Activated naive CD4-positive, alpha-beta T cell treated with Interleukin-2 at 50 U/mL for 16 hours (primary cell): Measurements from ENCODE around the gene SLC19A3.
"Not testable (repeated sequence)": the region's sequence is repeated elsewhere in the genome, so short reads cannot be mapped to it uniquely, and the experiment has no call there.

Experiments used
- DNase-seq: peaks from one replicate; pipeline ENCODE4 v3.0.0-alpha.2; 2020

SLC19A3 gene

DNA sequence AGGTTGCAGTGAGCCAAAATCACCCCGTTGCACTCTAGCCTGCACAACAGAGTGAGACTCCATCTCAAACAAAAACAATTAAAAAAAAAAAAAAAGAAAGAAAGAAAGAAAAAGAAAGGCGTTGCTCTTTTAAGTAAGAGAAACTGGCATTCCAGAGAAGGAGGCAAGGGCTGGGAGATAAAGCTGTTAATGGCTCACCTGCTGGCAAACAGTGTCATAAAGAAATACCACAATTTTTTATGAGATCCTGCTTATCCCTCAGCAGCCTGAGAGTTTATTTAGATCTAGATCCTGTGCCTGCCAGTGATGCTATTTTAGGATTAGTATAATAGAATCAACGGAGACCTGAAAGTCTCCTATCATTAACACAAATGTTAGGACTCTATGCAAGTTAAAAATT, 16.3 kb downstream of the SLC19A3 start:
- DNase-seq = no peak

DNA sequence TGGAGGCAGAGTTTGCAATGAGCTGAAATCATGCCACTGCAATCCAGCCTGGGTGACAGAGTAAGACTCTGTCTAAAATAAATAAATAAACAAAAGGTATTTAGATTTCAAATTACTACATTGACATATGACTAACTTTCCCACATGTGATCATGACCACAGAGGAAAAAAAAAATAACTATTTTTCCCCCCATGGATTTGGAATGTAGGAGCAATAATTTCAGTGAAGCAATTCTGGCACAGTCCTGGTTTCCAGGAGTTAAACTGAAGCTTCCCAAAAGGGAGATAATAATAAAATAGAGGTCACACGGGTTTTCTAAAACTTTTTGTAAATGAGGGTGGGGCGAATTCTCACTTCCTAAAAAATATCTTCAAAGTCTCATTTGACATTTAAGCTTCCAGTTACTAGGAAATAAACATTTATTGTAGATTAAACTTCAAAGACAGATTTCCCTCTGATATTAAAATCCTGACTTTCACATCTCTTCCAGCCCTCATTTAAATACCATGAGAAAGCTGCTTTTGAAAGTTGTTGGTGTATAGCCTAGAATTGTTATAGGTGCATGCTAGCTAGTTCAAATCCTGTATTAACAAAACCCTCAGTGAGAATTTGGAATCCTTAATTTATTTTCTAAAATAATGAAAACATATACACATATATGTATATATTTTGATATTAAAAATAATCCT, 20.7 kb downstream of the SLC19A3 start:
- no peak for DNase-seq

DNA sequence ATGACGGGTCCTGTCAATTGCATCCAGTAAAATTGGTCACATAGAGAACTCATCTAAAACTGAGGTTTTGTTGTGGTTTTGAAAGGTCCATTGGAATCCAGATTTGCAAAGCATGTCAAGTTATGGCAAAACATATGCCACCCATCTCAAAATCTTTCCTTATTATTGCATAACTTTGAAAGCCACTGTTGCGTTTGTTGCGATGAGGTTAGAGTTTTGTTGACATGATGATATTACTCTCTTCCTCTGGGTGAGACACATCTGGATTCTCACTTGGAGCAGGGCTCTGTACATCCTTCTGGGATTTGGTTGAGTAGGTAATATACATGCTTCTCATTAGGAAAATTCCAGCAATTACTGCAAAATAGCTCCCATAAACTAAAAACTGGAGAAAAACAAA, 30.6 kb downstream of the SLC19A3 start:
- DNase-seq = no peak

DNA sequence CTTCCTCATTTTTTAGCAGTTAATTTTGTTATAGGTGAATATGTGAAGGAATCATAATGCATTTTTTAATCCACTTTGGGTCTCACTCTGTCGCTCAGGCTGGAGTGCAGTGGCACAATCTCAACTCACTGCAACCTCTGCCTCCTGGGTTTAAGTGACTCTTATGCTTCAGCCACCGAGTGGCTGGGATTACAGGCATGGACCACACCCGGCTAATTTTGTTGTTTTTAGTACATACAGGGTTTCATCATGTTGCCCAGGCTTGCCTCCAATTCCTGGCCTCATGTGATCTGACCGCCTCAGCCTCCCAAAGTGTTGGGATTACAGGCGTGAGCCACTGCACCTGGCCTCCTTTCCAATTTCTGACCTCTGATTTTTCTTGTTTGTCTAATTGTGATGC, 33.6 kb downstream of the SLC19A3 start:
- DNase-seq = no peak

DNA sequence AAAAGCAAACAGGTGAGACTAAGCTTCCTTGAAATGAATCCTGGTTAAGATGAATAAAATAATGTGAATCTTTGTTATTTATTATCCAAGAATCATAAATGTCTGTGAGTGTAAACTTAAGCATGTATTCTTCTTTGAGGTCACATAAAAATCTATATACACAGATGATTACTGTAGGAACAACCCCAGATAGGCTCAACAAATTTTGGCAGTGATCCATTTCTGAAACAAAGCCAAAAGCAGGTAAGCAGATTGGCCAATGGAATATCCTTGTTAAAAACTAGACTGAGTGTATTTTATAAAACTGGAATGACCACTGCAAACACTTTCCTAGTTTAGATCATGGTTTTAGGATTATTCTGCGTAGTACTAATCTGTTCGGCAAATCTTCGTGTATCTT, 39.9 kb downstream of the SLC19A3 start:
- no peak for DNase-seq

DNA sequence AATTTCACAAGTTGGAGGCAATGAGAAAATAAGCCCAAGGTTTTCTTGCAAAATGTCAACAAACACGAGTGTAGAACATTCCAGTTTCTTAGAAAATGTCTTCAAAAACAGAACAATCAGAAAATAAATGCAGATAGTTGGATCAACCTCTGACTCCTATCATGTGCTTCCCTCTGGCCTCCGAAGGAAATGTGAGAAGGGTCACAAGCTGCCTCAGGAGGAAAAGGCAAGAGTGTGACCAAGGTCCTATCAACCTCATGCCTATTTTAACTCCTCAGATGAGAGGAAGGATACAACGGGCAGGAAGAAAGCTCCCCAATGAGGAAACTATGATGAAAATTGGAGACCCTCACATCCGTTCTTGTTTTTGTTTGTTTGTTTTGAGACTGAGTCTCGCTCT, 43.3 kb downstream of the SLC19A3 start:
- no peak for DNase-seq

DNA sequence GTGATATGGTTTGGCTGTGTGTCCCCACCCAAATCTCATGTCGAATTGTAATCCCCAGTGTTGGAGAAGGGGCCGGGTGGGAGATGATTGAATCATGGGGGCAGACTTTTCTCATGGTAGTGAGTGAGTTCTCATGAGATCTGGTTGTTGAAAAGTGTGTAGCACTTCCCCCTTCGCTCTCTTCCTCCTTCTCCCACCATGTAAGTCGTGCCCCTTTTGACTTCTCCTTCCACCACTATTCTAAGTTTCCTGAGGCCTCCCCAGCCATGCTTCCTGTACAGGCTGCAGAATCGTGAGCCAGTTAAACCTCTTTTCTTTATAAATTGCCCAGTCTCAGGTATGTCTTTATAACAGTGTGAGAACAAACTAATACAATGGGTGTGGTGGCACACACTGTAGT, 44.2 kb downstream of the SLC19A3 start:
- not testable (repeated sequence) for DNase-seq

DNA sequence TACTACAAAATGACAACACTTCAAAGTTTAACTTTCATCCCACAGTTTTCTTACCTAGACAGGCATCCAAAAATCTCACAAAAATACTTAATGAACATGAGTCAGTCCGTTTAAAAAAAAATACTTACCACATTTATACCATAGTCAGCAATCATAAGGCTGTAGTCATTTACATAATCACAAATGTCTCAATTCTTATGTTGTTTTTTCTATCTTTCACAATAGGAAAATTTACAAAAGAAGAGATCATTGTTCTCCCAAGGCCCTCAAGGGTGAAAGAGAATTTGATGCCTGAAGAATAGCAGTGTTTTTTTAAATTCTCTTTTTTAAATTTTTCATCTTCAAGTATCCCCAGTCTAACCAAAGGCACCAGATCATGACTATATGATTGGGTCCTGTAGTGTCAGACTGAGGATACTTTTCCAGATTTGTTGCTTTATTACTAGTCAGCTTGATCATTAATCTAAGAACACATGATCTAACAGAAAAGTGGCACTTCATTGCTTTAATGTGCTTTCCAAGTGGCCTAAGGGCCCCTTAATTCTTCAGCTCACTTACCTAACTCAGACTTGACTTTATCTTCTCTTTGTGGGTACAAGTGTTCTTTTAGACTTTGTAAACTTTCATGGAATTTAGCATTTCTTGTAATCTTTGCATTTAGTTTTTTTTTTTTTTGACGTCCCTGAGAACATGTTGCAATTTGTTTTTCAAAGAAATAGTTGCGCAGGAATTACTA, 46.5 kb downstream of the SLC19A3 start:
- DNase-seq = no peak

DNA sequence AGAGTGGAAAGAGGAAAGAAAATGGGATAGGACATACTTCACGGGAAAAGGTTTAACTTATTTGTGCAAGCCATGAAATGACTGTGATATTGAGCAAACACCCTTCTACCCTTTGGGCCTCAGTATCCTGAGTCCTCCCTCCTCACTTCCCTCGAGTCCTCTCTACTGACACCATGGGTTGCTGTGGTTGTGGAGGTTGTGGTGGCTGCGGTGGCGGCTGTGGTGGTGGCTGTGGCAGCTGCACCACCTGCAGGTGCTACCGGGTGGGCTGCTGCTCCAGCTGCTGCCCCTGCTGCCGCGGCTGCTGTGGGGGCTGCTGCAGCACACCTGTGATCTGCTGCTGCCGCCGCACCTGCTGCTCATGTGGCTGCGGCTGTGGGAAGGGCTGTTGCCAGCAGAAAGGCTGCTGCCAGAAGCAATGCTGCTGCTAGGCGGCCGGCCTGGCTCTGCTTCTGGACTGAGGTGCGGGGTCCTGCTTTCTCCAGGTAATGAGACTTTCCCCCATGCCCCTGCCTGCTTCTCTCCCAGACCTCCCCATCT, 51.1 kb downstream of the SLC19A3 start, which contains the start of gene SCYGR5:
TSS of gene SCYGR5 (plus strand) at position 174 of the 540 bp plus-strand sequence. CDS start at position 174, 0 bp downstream.
- DNase-seq = not testable (repeated sequence)

DNA sequence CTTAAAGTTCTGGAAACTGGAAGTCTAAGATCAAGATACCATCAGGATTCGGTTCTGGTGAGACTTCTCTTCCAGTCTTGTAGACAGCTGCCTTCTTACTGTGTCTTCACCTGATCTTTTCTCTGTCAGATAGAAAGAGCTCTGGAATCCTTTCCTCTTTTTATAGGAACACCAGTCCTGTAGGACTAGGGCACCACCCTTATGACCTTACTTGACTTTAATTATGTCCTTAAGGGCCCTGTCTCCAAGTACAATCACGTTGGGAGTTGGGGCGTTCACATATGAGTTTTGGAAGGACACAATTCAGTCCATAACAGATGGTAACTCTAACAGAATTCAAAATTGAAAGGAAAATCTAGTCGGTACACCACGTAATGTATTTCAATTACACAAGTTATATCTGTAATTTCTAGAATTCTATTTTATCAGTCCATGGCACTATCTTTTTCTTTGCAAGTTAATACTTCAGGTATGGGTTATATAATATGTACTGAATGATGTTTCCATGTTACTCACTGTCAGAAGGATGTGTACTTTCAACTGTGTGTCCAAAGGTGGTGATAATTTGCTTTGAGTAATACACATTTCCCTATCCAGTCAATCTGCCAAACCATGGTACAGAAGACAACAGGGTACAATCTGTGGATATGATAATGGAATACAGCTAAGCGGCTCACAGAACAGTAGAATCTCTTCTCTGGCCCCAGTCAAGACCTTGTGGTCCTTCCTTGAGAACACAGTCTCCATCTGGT, 52.5 kb downstream of the SLC19A3 start:
- DNase-seq = no peak

DNA sequence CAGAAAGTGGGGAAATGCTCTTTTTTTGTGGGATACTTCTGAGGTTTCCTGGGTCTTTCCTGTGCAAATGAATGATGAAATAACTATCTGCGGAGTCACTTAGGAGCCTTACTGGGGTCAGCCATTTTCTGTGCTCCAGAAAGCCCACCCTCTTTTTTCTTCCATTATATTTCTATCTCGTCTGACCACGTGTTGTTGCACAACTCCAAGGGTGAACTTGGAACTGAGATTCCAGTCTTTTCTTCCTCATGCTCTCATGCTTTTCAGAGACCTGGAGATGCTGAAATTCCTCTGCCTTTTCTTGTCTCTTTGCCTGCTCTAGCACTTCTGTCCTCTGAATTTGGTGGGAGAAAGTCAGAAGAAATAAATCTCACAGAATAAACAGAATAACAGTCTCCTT, 56.0 kb downstream of the SLC19A3 start:
- DNase-seq = no peak

DNA sequence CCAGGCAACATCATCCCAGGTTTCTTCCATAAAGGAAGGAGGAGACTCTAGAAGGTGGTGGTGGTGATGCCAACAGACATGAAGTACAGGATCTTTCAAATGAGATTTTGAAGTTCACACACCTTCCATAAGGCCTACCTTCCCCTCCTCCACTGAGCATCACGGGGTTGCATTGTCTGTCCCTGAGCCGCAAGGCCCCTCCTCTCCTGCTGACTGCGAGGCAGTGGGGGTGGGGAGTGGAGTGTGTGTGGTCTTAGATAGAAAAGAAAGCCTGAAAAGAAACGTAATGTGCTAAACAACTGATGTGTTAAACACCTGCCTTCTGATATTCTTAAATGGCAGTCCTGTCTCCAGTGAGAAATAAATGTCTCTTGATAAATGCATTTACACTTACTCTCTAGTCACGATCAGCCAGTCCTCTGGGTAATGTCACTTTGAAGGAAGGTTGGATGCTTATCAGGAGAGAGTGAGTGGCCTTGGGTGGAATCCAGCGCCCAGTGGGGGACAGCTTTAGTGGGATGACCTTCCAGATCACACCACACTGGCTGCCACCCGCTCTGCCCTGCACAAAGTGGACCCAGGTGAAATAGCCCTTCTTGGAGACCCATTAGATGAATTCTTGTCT, 56.7 kb downstream of the SLC19A3 start:
- no peak for DNase-seq

DNA sequence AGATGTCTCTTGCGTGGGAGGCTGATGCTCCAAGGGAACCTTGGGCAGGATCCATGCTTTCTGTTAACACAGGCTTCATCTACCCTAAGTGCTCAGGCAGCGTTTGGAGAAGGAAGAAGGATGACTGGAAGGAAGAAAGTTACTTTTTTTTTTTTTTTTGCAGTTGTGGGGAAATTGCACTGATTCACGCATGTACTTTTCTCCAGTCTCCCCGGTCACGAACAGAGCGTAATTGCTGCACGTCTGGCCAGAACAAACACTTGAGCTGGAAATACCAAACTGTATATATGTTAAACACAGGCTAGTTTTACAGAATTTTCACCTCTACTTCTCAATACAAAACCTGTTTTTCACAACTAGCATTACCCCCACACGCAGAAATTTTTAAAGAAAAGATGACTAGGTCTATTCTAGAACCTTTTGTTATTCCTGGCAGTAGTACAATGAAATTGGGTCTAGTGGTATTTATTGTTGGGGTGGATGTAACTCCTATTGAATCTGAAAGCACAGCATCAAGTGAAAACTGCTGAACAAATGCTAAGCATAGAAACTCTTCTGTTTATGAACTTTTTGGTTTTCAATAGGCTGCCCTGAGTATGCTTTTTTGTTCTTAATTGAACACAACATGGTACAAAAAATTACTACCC, 60.5 kb downstream of the SLC19A3 start:
- no peak for DNase-seq

DNA sequence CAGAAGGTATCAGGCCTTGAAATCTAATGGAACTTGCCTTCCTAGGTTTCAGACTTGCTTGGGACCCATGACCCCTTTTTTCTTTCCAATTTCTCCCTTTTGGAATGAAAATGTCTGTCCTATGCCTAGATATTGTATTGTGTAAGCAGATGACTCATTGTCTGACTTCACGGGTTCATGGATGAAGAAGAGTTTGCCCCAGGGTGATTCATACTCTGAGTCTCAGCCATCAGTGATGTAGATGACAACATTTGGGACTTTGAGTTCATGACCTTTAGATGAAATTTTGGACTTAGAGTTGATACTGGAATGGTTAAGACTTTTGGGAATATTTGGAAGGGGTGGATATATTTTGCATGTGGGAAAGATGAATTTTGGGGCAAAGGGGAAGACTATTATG, 62.4 kb downstream of the SLC19A3 start:
- no peak for DNase-seq

DNA sequence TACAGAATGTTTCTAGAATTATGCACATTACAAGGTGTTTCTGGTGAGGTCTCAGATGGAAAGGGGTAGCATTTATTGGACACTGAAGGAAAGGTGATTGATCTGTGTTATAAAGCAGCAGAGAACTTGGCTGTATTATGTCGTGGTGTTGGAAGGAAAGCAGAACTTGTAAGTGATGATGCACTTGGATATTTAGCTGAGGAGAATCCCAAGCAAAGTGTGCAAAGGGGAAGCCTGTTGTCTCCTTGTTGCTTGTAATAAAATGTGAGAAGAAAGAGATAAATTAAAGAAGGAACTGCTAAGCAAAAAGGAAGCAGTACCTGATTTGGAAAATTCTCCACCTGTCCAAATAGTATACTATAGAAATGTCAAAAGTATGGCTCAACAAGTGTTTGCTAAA, 63.4 kb downstream of the SLC19A3 start:
- no peak for DNase-seq

DNA sequence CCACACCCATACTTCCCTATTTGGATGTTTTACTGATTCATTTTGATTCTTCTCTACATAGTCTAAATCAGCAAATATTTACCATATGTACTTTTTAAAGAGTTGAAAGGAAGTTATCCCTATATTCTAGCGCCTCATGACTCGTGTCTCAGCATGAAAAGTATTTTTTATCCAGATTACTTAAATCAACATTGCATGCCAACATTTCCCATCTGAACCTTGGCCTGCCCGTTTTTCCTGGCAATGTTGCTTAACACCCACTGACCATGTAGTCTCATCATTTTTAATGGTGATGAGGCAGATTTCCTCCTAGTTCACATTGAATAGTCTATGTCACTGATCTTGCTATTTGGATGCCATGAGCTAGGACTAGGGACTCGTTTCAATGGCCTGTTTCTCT, 64.4 kb downstream of the SLC19A3 start:
- no peak for DNase-seq

DNA sequence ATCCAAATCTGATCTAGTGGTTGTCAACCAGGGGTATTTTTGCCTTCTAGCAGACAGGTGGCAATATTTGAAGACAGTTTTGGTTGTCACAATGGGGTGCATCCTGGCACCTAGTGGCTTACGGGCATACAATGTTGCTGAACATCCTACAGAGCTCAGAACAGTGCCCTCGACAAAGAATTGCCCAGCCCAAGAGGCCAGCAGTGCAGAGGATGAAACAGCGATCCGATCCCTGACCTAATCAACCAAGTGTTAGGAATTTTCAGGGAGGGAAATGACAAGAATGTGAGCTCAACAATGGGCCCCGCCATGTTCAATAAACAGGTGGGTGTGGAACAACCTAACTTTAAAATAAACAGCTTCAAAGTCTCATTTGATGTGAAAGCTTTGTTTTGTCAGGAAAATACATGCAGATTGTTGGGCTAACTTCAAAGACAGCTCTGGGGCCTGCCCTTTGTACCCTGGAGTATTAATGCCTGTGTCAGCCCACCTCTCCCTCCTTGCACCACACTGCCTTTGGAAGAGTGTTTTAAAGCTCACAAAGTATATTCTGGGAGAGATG, 73.8 kb downstream of the SLC19A3 start:
- DNase-seq = no peak

DNA sequence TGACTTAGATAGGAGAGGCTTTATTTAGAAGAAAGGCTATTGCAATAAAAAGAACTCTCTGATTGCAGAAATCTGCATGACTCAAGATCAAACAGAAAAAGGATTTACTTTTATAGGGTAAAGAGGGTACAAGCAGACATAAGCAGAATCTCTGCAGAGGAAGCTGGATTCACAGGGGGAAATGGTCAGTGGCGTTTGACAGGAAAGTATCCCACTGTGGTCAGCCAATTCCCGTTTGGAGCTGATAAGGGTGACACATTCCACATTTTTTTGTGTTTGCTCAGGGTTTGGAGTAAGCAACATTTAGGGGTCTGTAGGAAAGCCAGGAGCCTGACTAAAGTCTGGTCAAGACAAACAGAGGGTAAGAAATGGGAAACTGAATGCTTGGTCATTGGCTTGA, 75.2 kb downstream of the SLC19A3 start:
- DNase-seq = no peak

DNA sequence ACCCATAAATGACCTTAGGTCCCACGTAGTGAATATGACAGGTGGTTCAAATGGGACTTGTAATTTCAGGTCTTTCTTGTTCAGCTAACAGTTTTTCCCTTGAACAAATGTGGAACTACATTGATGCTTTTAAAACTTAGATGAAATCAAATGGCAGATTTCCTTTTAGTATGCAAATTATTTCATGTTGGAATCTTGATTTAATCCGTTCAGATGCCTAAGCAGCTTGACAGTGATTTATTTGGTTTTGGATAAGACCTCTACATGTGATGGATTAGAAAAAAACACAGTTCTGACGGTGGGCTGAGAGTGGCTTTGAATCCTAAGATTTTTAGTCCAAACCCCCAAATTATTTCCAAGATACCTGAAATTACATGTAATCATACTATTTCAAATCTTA, 83.6 kb downstream of the SLC19A3 start:
- no peak for DNase-seq
